Cardiac muscle cell (in vitro differentiated cells and primary cell): ENCODE results near the gene OBSCN. TPM values are rescaled to one million over a fixed set of nuclear protein-coding genes. Genes with fewer than 3 reads are reported as not detected.
A peak's percentile ranks its signal among the peaks of the same experiment; 100 is the strongest.

Experiments
- DNase-seq, 2 donors: peaks; one replicate each; pipeline versions ENCODE4 v3.0.0 to v3.0.0-alpha.2; 2010 to 2017; ENCODE audit warnings: low read depth in 1 of 2, low spot score in 1 of 2
- H3K27ac ChIP-seq: fragments of 200-600 bp; sonication (generic); 2 replicates; pipeline ENCODE4 v1.5.1; 2016
- H3K27me3 ChIP-seq: fragments of 200-600 bp; sonication (generic); 2 replicates; pipeline ENCODE4 v1.6.0; 2016; ENCODE audit warnings: control low read depth
- H3K36me3 ChIP-seq: fragments of 200-600 bp; sonication (generic); 2 replicates; pipeline ENCODE4 v1.5.1; 2016; ENCODE audit warnings: control low read depth
- H3K4me1 ChIP-seq: fragments of 200-600 bp; sonication (generic); 2 replicates; pipeline ENCODE4 v1.8.1; 2017; ENCODE audit warnings: low read depth, mild to moderate bottlenecking, mixed run types
- H3K4me3 ChIP-seq: fragments of 200-600 bp; sonication (generic); 2 replicates; pipeline ENCODE4 v1.5.1; 2016; ENCODE audit warnings: mild to moderate bottlenecking
- H3K9me3 ChIP-seq: fragments of 200-600 bp; sonication (generic); 2 replicates; pipeline ENCODE4 v1.5.1; 2017; ENCODE audit warnings: low read depth, mild to moderate bottlenecking, control low read depth
- CTCF ChIP-seq: IDR thresholded peaks from 2 replicates; pipeline ENCODE4 v1.5.1; 2012; ENCODE audit warnings: low read depth, mild to moderate bottlenecking, low read length
- polyA plus RNA-seq: library from polyadenylated mRNA; unstranded; fragments of >200 nt; fragmentation: Nextera tagmentation; extraction: Ambion mirVana; gene quantifications from 2 replicates; pipeline ENCODE4 v1.2.1, GENCODE V29; 2016
- total RNA-seq: library from RNA; depleted of rRNA; stranded (reverse); fragments of >200 nt; gene quantifications from 2 replicates; pipeline ENCODE4 v1.2.3, GENCODE V29; 2016

The OBSCN gene
- total and polyA plus RNA-seq, 2 experiments from 2014 or later: 87.1 to 390 TPM

GRCh38 chr1:228358039-228358763, 150.4 kb downstream of the OBSCN start:
- Histone ChIP-seq H3K36me3 (peaks cover 4% of the 10 kb centered on the region), H3K4me1 (no peaks in the 10 kb centered on the region), H3K27me3 (no peaks in the 10 kb centered on the region), H3K4me3 (no peak overlapping the region), H3K27ac (peak overlapping the region; percentile 76), H3K9me3 (no peaks in the 10 kb centered on the region)
- no peak for DNase-seq
- no peak for TF ChIP-seq CTCF

GRCh38 chr1:228358764-228359612, 151.1 kb downstream of the OBSCN start:
- H3K9me3 ChIP-seq: no peaks in the 10 kb centered on the region
- H3K27ac ChIP-seq: peak overlapping the region; percentile 76
- H3K27me3 ChIP-seq: no peaks in the 10 kb centered on the region

GRCh38 chr1:228359613-228360532, 152.0 kb downstream of the OBSCN start:
- H3K27ac ChIP-seq: peak overlapping the region; percentile 76
- H3K4me3 ChIP-seq: no peak overlapping the region
- peaks cover 3% of the 10 kb centered on the region for H3K36me3 ChIP-seq
- H3K4me1 ChIP-seq: no peaks in the 10 kb centered on the region
- no peak for DNase-seq
- no peaks in the 10 kb centered on the region for H3K27me3 ChIP-seq
- no peak for TF ChIP-seq CTCF
- no peaks in the 10 kb centered on the region for H3K9me3 ChIP-seq

More at GRCh38 chr1:228358764-228359612, 151.1 kb downstream of the OBSCN start:
- Histone ChIP-seq H3K4me1 (no peaks in the 10 kb centered on the region), H3K36me3 (peaks cover 3% of the 10 kb centered on the region), H3K4me3 (no peak overlapping the region)
- TF ChIP-seq CTCF: no peak
- DNase-seq: no peak

- no peaks in the 10 kb centered on the region for H3K9me3 ChIP-seq
- no peak for TF ChIP-seq CTCF
- no peak for DNase-seq
- H3K4me3 ChIP-seq: no peak overlapping the region
- peaks cover 3% of the 10 kb centered on the region for H3K36me3 ChIP-seq
- no peaks in the 10 kb centered on the region for H3K4me1 ChIP-seq
- H3K27ac ChIP-seq: peak overlapping the region; percentile 76
- no peaks in the 10 kb centered on the region for H3K27me3 ChIP-seq
Observed at GRCh38 chr1:228360533-228361313, 152.9 kb downstream of the OBSCN start.
